ENCODE data around the gene AKAP13. TPM values are rescaled to one million over a fixed set of nuclear protein-coding genes. Genes with fewer than 3 reads are reported as not detected.

Gene AKAP13
- polyA plus RNA-seq, 1 experiment = 13.6 TPM

GRCh38 chr15:85568261-85568808 is 187.9 kb downstream of the AKAP13 start:
- CTCF ChIA-PET = no interaction called here
- no peak overlapping the region for H3K4me3 ChIP-seq (ENCODE audit: low read depth, low read length)

GRCh38 chr15:85570336-85570735 is 189.9 kb downstream of the AKAP13 start:
- Histone ChIP-seq H3K27me3 (ENCODE audit: control insufficient read depth, insufficient read depth, low read length) (no peaks in the 10 kb centered on the region), H3K36me3 (ENCODE audit: control insufficient read depth, insufficient read depth, low read length) (no peaks in the 10 kb centered on the region), H3K4me3 (ENCODE audit: low read depth, low read length) (no peak overlapping the region)
- POLR2A ChIA-PET = no interaction called here
- DNase-seq (ENCODE audit: low read depth) = no peak
- CTCF ChIA-PET = interaction anchor here (0.6 kb wide), 1 partner anchor 98 kb away, joined by 3 read pairs; no protein-coding TSS in a partner anchor
- no peak for TF ChIP-seq CTCF (IDR thresholded peaks at IDR 0.05; ENCODE audit: insufficient read depth, low read depth, low read length)

More at GRCh38 chr15:85568261-85568808, 187.9 kb downstream of the AKAP13 start:
- POLR2A ChIA-PET = interaction anchor here (0.7 kb wide), 1 partner anchor 153 kb away, joined by 3 read pairs; no protein-coding TSS in a partner anchor
- no peaks in the 10 kb centered on the region for H3K36me3 ChIP-seq (ENCODE audit: control insufficient read depth, insufficient read depth, low read length)
- no peaks in the 10 kb centered on the region for H3K27me3 ChIP-seq (ENCODE audit: control insufficient read depth, insufficient read depth, low read length)
- TF ChIP-seq CTCF (IDR thresholded peaks at IDR 0.05; ENCODE audit: insufficient read depth, low read depth, low read length) = no peak
- DNase-seq (ENCODE audit: low read depth) = no peak

GRCh38 chr15:85571780-85572179 is 191.4 kb downstream of the AKAP13 start:
- DNase-seq (ENCODE audit: low read depth) = no peak

GRCh38 chr15:85576392-85576791 is 196.0 kb downstream of the AKAP13 start:
- TF ChIP-seq CTCF (IDR thresholded peaks at IDR 0.05; ENCODE audit: insufficient read depth, low read depth, low read length) = no peak
- ChIA-PET CTCF (interaction anchor here (1.7 kb wide), 1 partner anchor 71 kb away, joined by 5 read pairs; no protein-coding TSS in a partner anchor), POLR2A (interaction anchor here (0.6 kb wide), 1 partner anchor 473 kb away, joined by 3 read pairs; no protein-coding TSS in a partner anchor)
- no peaks in the 10 kb centered on the region for H3K27me3 ChIP-seq (ENCODE audit: control insufficient read depth, insufficient read depth, low read length)
- H3K36me3 ChIP-seq (ENCODE audit: control insufficient read depth, insufficient read depth, low read length) = peaks cover 6% of the 10 kb centered on the region
- no peak overlapping the region for H3K4me3 ChIP-seq (ENCODE audit: low read depth, low read length)
- DNase-seq (ENCODE audit: low read depth) = no peak

More at GRCh38 chr15:85571780-85572179, 191.4 kb downstream of the AKAP13 start:
- no peaks in the 10 kb centered on the region for H3K36me3 ChIP-seq (ENCODE audit: control insufficient read depth, insufficient read depth, low read length)
- ChIA-PET CTCF (interaction anchor here (0.6 kb wide), 1 partner anchor 241 kb away, joined by 3 read pairs; no protein-coding TSS in a partner anchor), POLR2A (no interaction called here)
- TF ChIP-seq CTCF (IDR thresholded peaks at IDR 0.05; ENCODE audit: insufficient read depth, low read depth, low read length) = no peak
- no peaks in the 10 kb centered on the region for H3K27me3 ChIP-seq (ENCODE audit: control insufficient read depth, insufficient read depth, low read length)
- H3K4me3 ChIP-seq (ENCODE audit: low read depth, low read length) = no peak overlapping the region

GRCh38 chr15:85578941-85579701 is 198.7 kb downstream of the AKAP13 start:
- no peak for DNase-seq (ENCODE audit: low read depth)
- Histone ChIP-seq H3K36me3 (ENCODE audit: control insufficient read depth, insufficient read depth, low read length) (peaks cover 11% of the 10 kb centered on the region), H3K27me3 (ENCODE audit: control insufficient read depth, insufficient read depth, low read length) (no peaks in the 10 kb centered on the region), H3K4me3 (ENCODE audit: low read depth, low read length) (no peak overlapping the region)
- CTCF ChIA-PET = no interaction called here
- TF ChIP-seq CTCF (IDR thresholded peaks at IDR 0.05; ENCODE audit: insufficient read depth, low read depth, low read length) = no peak
- POLR2A ChIA-PET = no interaction called here

All from BJ (cell line).